ENCODE measurements around the gene TRIM44. TPM values are rescaled to one million over a fixed set of nuclear protein-coding genes. Genes with fewer than 3 reads are reported as not detected.

TRIM44 gene
- total and polyA plus RNA-seq, 10 of the 15 experiments (the other 5 are each of a cell fraction or from before 2014, with no cell fraction given) = 6.7 to 93.0 (median 27.6) TPM

DNA sequence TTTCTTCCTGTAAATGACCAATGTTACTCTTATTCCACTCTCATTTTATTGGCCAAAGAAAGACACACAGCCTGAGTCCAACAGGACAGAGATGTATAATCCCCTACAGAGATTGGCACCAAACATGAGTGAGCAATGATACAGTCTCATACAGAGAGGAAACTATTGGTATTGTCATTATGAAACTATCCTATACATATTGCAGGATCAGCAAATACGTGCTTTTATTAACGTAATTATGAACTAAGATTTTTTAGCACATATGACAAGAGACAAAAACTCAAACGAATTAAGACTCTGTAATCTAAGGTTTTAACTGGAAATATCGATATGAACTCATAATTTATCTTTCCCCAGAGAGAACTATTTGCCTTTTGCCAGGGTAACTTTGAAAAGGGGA, 182.0 kb downstream of the TRIM44 start:
- Histone ChIP-seq H3K4me3 (no peak overlapping the region), H3K4me2 (ENCODE audit: control insufficient read depth, insufficient read depth) (no peak overlapping the region), H4K20me1 (ENCODE audit: control insufficient read depth, insufficient read depth) (no peaks in the 10 kb centered on the region), H3K4me1 (ENCODE audit: control insufficient read depth, insufficient read depth, low read length) (no peaks in the 10 kb centered on the region), H3K9me3 (replicated peaks; ENCODE audit: control insufficient read depth, insufficient read depth, low read length) (no peaks in the 10 kb centered on the region), H2AFZ (ENCODE audit: control insufficient read depth, low read depth, low read length) (no peak overlapping the region), H3K79me2 (ENCODE audit: control insufficient read depth, insufficient read depth, low read length) (no peaks in the 10 kb centered on the region), H3K27ac (ENCODE audit: control insufficient read depth, insufficient read depth) (no peak overlapping the region), H3K36me3 (ENCODE audit: control insufficient read depth in 2 of 2, insufficient read depth in 2 of 2, low read length in 1 of 2) (no peaks in the 10 kb centered on the region), H3K27me3 (replicated peaks in 1 of 2; ENCODE audit: control insufficient read depth in 2 of 2, insufficient read depth in 2 of 2, low read length in 1 of 2) (peaks cover 0 to 4% of the 10 kb centered on the region in 2 experiments; a peak in 1 of 4 replicates), H3K9ac (ENCODE audit: control insufficient read depth, insufficient read depth, low read length) (no peak overlapping the region)
- TF ChIP-seq GABPA (IDR thresholded peaks at IDR 0.05; ENCODE audit: low read depth) (no peak), EP300 (IDR thresholded peaks at IDR 0.05; ENCODE audit: borderline replicate concordance in 1 of 2, control insufficient read depth in 1 of 2, low read depth in 2 of 2, low read length in 2 of 2) (no peak), KDM1A (IDR thresholded peaks at IDR 0.05; ENCODE audit: borderline replicate concordance) (no peak), JUND (IDR thresholded peaks at IDR 0.05; ENCODE audit: low read depth, low read length) (no peak), MYB (IDR thresholded peaks at IDR 0.05; ENCODE audit: borderline replicate concordance, low read depth, low read length) (no peak), POLR2A (IDR thresholded peaks at IDR 0.05; ENCODE audit: low read depth, low read length) (no peak), EED (IDR thresholded peaks at IDR 0.05; ENCODE audit: low read depth) (no peak)
- TF ChIP-seq, protein P1, sequence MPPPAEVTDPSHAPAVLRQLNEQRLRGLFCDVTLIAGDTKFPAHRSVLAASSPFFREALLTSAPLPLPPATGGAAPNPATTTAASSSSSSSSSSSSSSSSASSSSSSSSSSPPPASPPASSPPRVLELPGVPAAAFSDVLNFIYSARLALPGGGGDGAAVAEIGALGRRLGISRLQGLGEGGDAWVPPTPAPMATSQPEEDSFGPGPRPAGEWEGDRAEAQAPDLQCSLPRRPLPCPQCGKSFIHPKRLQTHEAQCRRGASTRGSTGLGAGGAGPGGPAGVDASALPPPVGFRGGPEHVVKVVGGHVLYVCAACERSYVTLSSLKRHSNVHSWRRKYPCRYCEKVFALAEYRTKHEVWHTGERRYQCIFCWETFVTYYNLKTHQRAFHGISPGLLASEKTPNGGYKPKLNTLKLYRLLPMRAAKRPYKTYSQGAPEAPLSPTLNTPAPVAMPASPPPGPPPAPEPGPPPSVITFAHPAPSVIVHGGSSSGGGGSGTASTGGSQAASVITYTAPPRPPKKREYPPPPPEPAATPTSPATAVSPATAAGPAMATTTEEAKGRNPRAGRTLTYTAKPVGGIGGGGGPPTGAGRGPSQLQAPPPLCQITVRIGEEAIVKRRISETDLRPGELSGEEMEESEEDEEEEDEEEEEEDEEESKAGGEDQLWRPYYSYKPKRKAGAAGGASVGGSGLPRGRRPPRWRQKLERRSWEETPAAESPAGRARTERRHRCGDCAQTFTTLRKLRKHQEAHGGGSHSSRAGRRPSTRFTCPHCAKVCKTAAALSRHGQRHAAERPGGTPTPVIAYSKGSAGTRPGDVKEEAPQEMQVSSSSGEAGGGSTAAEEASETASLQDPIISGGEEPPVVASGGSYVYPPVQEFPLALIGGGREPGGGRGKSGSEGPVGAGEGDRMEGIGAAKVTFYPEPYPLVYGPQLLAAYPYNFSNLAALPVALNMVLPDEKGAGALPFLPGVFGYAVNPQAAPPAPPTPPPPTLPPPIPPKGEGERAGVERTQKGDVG (CRISPR knock-in tag; IDR thresholded peaks at IDR 0.05) = no peak
- TF ChIP-seq, protein P2, sequence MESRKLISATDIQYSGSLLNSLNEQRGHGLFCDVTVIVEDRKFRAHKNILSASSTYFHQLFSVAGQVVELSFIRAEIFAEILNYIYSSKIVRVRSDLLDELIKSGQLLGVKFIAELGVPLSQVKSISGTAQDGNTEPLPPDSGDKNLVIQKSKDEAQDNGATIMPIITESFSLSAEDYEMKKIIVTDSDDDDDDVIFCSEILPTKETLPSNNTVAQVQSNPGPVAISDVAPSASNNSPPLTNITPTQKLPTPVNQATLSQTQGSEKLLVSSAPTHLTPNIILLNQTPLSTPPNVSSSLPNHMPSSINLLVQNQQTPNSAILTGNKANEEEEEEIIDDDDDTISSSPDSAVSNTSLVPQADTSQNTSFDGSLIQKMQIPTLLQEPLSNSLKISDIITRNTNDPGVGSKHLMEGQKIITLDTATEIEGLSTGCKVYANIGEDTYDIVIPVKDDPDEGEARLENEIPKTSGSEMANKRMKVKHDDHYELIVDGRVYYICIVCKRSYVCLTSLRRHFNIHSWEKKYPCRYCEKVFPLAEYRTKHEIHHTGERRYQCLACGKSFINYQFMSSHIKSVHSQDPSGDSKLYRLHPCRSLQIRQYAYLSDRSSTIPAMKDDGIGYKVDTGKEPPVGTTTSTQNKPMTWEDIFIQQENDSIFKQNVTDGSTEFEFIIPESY (IDR thresholded peaks at IDR 0.05) = no peak
- TF ChIP-seq, protein P3, sequence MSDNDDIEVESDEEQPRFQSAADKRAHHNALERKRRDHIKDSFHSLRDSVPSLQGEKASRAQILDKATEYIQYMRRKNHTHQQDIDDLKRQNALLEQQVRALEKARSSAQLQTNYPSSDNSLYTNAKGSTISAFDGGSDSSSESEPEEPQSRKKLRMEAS (IDR thresholded peaks at IDR 0.05; ENCODE audit: low read depth, low read length) = no peak
- in situ Hi-C loops (cut with MboI) (no loop called here), intact Hi-C loops (cut with micrococcal nuclease; ENCODE audit: unreplicated experiment) (no loop called here)
- SMC1A ChIA-PET (ENCODE audit: uncharacterized antibody, unreplicated experiment) = no interaction called here
- no peak for ATAC-seq
- RAD21 ChIA-PET (ENCODE audit: unreplicated experiment) = no interaction called here
- 9% methylated on average over 4 of the region's 4 CpGs for WGBS (ENCODE audit: insufficient coverage, insufficient replicate concordance, low lambda C conversion rate, missing lambda C conversion rate)
- CTCF ChIA-PET = no interaction called here
- FAIRE-seq = no peak
- POLR2A ChIA-PET = no interaction called here
- no peak for DNase-seq (ENCODE audit: low read depth, low spot score)
- no TSS peak for BruUV-seq (replicated peaks)
